Activated CD8-positive, alpha-beta memory T cell treated with anti-CD3 and anti-CD28 coated beads, Interleukin-2, amount 50 U/mL, for 1 hour (primary cell): Measurements from ENCODE around the gene ADGRD1.
"Not testable (repeated sequence)": the region's sequence is repeated elsewhere in the genome, so short reads cannot be mapped to it uniquely, and the experiment has no call there.

Experiments
- DNase-seq: peaks from one replicate; pipeline ENCODE4 v3.0.0-alpha.2; 2020; ENCODE audit errors: extremely low read depth

The ADGRD1 gene

GRCh38 chr12:130953771-130954543, at the start of gene ADGRD1:
Gene ADGRD1 (plus strand): TSS chr12:130953907. CDS start chr12:130954466, 559 bp downstream.
- DNase-seq, result no peak

- no peak for DNase-seq
Observed at GRCh38 chr12:130904064-130904463, 49.6 kb upstream of the ADGRD1 start.

- not testable (repeated sequence) for DNase-seq
Observed at GRCh38 chr12:130904936-130905455, 48.7 kb upstream of the ADGRD1 start.

- DNase-seq, result no peak
Observed at GRCh38 chr12:130909111-130909510, 44.6 kb upstream of the ADGRD1 start.

- DNase-seq, result no peak
Observed at GRCh38 chr12:130911193-130911592, 42.5 kb upstream of the ADGRD1 start.

GRCh38 chr12:130911933-130912332, 41.8 kb upstream of the ADGRD1 start:
- no peak for DNase-seq

DNA sequence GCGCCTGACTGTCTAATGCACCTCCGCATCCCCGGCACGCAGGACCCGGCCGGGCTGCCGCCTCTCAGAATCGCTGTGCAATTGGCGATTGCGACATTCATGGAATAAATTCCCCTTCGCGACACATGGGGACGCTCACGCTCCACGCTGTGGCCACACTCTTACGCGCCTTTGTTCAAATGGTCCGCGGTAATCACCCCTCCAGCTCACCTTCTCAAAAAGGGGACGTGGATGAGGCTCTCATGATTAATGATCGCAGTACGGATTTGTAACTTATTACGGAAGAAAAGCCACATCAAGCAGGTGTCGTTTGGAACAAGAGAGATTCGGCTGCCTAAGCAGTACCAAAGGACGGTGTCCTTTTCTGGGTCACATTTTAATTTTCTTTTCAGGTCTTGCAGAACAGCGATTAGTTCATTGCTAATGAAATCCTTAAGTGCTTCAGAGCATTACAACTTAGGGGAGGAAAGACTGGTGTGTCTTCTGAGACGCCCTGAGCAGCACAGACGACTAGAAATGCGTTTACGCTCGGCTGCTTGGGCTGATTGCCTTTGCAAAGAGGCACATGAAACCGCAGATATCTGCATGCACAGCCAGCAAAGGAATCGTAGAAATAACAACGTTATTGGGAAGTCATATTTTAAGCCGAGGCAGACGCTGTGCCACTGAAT, 37.3 kb upstream of the ADGRD1 start:
- DNase-seq, result no peak

- DNase-seq, result no peak
Observed at GRCh38 chr12:130917607-130918006, 36.1 kb upstream of the ADGRD1 start.

DNA sequence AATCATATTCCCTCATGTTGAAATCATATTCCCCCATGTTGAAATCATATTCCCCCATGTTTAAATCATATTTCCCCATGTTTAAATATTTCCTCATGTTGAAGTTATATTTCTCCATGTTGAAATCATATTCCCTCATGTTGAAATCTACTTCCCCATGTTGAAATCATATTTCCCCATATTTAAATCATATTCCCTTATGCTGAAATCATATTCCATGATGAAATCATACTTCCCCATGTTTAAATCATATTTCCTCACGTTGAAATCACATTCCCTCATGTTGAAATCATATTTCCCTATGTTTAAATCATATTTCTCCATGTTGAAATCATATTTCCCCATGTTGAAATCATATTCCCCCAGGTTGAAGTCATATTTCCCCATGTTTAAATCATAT, 34.6 kb upstream of the ADGRD1 start:
- no peak for DNase-seq

DNA sequence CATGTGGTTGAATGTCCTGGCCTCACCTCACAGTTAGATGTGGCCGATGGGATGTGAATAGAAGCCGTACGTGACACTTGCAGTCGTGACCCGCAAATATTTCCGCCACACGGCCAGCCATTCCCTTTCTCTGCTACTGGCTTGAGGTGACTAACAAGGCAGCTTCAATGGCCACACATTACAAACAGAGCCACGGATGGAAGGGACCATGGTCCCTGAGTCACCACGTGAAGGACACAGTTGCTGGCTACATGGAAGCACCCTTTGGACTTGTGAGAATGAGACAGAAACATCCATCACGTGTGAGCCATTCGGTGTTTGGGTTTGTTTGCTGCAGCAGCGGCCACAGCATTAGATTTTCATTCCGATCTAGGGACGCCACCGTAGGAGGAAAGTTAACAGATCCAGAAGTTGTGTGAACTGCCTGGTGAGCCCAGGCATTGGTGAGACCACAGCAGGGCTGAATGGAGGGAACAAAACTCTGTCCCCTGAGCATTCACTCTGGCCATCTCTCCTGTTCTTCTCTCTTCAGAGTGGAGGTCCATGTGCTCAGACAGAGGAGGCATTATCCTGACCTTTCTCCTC, 33.5 kb upstream of the ADGRD1 start:
- no peak for DNase-seq

DNA sequence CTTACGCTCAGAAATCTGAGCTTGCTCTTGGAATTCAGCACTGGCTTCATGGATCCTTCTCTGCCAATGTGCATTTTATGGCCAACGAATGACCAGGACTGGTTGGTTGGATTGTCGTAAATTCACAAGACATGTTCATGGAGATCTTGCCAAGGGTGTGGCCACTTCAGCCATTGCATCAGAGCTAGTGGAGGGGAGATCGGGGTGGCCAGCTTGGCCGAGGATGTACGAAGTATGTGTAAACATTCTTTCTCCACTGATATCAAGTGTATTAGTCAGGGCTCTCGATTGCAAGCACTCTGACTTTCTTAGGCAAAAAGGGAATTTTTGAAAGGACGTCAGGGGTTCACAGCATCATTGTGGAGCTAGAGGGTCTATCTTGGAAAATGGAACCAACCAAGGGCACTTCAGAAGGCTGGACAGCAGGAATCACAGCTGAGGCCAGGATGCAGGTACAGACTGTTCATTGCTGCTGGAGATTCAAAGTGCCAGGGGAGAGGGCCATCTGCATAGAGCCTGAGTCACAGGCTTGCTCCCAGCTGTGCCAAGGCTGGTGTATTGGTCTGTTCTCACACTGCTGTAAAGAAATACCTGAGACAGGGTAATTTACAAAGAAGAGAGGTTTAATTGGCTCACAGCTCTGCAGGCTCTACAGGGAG, 32.9 kb upstream of the ADGRD1 start:
- DNase-seq, result no peak

GRCh38 chr12:130922511-130922953, 31.2 kb upstream of the ADGRD1 start:
- DNase-seq, result no peak

DNA sequence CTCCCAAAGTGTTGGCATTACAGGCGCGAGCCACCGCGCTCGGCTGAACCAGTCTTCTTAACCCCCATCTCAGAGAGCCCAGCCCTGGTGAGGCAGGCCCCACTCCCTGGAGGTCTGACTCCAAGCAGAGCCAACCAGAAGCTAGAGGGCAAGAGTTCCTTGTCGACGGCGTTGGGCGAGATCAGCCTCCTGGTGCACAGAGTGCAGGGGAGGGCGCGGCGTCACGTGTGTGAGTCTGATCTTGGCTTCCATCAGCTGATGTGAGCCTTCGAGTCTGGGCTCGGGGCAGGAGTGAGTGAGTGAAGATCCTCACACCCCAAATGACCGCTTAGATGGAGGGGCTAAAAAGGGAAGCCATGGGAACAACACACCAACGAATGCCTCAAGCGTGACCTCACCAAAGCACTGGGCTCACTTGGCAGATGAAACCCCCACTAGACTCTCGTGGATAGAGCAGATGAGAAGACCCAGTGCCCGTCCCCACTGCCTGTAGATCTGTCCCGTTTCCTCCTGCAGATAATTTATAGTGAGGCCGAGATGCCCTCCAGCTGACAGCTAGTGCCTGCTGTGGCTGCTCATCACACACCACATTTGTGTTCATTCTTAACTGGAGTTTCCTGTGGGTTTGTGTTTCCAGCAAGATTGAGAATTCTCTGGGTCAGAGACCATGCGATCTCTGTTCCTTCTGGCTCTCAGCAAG, 28.6 kb upstream of the ADGRD1 start:
- DNase-seq, result no peak

GRCh38 chr12:130925666-130926015, 28.1 kb upstream of the ADGRD1 start:
- DNase-seq, result no peak

GRCh38 chr12:130929363-130929762, 24.3 kb upstream of the ADGRD1 start:
- DNase-seq, result no peak

GRCh38 chr12:130932061-130932930, 21.4 kb upstream of the ADGRD1 start:
- no peak for DNase-seq

DNA sequence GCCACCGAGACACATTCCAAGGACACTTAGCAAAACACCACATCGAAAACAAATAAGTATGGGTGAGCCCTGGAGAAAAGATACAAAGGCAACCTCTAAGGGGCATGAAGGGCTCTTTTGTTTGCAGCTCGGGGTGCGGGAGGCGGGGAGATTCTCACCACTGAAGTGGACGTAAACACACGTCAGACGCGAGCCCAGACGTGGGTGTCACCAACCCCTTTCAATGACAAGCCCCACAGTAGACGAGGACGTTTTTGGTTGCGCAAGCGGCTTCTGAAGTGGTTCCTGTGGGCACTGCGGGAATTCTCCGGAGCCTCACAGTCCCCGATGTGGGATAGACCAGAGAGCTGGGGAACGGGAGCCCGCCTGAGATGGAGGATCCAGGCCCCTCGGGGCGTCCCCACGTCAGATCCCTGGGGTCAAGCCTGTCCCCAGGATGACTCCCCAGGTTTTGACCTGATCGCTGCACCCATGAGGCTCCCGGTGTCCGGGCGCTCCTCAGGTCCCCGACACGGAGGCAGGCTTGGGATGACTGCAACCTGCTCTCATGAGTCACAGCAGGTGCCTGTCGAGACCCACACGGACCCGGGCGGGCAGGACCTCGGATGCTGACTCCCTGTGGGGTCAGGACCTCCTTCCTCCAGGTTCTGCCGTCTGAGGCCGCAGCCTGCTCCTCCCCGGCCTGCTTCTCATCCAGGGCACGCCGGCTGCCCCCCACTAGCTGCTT, 20.3 kb upstream of the ADGRD1 start:
- DNase-seq, result no peak

DNA sequence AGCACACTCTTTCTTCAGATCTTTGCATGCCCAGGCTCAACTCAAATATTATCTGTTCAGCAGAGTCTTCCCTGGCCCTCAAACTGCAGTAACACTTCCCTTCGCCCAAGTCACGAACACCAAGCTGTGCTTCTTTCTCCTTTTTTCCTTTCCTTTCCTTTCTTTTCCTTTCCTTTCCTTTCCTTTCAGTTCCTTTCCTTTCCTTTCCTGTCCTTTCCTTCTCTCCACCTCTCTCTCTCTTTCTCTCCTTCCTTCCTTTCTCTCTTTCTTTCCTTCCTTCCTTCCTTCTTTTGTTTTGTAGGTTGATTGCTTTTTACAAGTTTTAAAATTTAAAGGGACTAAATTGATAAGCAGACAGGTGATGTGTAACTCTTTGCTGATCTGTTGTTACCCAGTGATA, 19.0 kb upstream of the ADGRD1 start:
- DNase-seq, result no peak

DNA sequence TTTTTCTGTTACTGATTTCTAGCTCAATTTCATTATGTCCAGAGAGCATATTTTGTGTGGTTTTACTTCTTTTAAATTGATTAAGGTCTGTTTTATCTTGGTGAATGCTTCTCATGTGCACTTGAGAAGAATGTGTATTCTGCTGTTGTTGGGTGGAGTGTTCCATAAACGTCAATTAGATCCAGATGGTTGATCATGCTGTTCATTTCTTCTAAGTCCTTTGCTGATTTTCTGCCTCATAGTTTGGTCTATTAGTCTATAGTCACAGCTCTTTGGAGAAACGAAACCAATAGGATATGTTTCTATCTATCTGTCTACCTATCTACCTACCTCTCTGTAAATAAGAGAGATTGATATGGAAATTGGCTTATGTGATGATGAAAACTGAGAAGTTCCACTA, 17.1 kb upstream of the ADGRD1 start:
- DNase-seq, result no peak

DNA sequence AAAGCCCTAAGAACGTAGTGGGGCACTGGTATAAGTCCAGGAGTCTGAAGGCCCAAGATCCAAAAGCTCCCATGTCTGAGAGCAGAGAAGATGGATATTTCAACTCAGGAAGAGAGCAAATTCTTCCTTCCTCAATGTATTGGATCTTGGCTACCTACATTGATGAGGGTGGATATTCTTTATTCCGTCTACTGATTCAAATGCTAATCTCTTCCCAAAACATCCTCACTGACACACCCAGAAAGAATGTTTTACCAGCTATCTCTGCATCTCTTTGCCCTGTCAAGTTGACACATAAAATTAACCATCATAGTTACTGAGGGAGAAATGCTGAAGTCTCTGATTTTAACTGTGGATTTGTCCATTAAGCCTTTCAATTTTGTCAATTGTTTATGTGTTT, 16.6 kb upstream of the ADGRD1 start:
- no peak for DNase-seq
